Choroid plexus epithelial cell (primary cell): Measurements from ENCODE around the gene KIFC1.

ENCODE experiments used
- DNase-seq: peaks from one replicate; pipeline ENCODE4 v3.0.0-alpha.2; 2010; ENCODE audit warnings: low read depth
- H3K4me3 ChIP-seq: 2 replicates; pipeline ENCODE4 v1.5.1; 2011; ENCODE audit warnings: low read depth, mild to moderate bottlenecking, control low read depth, low read length, moderate library complexity
- TF ChIP-seq, protein P1 (sequence below): conservative IDR thresholded peaks from 2 replicates; pipeline ENCODE4 v1.5.1; 2011; ENCODE audit warnings: low read depth, mild to moderate bottlenecking, control low read depth, inconsistent platforms, low read length, moderate library complexity

The KIFC1 gene

GRCh38 chr6:33417128-33417902 is 25.7 kb downstream of the KIFC1 start:
- TF ChIP-seq, protein P1, sequence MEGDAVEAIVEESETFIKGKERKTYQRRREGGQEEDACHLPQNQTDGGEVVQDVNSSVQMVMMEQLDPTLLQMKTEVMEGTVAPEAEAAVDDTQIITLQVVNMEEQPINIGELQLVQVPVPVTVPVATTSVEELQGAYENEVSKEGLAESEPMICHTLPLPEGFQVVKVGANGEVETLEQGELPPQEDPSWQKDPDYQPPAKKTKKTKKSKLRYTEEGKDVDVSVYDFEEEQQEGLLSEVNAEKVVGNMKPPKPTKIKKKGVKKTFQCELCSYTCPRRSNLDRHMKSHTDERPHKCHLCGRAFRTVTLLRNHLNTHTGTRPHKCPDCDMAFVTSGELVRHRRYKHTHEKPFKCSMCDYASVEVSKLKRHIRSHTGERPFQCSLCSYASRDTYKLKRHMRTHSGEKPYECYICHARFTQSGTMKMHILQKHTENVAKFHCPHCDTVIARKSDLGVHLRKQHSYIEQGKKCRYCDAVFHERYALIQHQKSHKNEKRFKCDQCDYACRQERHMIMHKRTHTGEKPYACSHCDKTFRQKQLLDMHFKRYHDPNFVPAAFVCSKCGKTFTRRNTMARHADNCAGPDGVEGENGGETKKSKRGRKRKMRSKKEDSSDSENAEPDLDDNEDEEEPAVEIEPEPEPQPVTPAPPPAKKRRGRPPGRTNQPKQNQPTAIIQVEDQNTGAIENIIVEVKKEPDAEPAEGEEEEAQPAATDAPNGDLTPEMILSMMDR: no peak
- peak; percentile 81 for DNase-seq
- peak overlapping the region; percentile 69 for H3K4me3 ChIP-seq

GRCh38 chr6:33417903-33418689 is 26.5 kb downstream of the KIFC1 start, which contains the start of gene CUTA:
TSS of gene CUTA (minus strand) at chr6:33418107. CDS start at chr6:33418000, 107 bp downstream.
- TF ChIP-seq, protein P1: peak; percentile 50
- peak; percentile 100 for DNase-seq
- H3K4me3 ChIP-seq: peak within 1 kb of the TSS; percentile 69

DNA sequence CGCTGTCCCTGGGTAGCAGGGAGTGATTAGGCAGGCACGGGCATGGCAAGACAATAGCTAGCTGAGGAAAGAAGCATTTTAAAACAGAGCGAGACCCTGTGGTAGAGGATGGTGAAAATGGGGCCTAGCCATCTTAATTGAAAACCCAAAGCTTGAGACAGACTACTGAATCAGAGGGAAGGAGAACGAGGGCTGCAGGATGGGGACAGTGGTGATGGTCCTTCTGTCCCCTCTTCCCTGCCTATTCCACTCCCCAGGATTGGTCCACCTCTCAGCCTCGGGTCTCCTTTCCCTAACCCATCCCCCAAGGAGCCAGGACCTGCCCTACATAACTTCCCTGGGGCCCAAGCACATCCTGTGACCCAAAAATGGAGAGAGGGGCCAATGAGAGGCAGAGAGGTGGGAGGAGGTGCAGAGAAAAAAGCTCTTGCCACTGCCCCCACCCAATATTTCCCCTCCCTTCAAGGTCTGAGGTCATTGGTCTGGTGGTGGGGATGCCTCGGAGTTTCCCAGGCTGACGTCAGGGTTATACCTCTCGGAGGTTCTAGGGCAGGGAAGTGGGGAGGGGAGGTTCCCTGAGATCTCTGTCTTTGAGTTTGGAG is 27.2 kb downstream of the KIFC1 start:
- DNase-seq: peak; percentile 50
- peak overlapping the region; percentile 49 for H3K4me3 ChIP-seq
- TF ChIP-seq, protein P1: no peak

DNA sequence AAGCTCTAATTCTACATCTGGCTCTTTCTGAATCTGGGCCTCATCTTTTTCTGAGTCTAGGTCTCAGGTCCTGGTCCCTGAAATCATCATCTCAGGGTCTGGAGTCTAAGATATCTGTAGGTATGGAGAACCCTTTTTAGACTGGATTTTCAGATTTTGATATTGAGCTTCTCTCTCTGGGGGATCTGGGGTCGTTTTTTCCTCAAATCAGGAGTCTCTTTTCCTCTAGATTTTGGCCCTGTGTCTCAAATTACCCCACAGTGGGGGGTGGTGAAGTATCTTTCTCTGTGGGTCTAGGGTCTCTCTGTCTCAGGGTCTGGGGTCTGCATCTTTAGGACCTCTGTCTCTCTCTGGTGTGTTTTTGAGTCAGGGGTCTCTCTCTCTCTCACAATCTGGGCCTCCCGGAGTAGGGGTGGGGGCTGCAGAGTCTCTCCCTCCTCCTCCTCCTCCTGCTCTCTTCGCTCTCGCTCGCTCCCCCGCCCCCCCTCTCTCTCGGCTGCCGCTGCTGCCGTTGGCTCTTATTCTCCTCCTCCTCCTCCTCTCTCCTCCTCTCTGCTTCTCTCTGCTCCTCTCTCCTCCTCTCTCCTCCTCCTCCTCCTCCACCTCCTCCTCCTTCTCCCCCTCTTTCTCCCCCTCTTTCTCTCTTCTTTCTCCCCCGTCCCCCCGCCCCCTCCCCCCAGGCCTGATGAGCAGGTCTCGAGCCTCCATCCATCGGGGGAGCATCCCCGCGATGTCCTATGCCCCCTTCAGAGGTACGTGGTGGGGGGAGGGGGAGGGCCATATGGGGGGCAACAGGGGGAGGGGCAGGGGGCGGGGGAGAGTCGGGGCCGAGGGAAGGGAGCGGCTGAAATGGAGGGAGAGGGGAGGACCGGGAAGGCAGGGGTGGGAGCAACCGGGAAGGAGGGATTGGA is 28.2 kb downstream of the KIFC1 start, which contains the start of gene SYNGAP1:
SYNGAP1 (plus strand) TSS at position 486 of the 911 bp plus-strand sequence; CDS start at position 686, 200 bp downstream.
- DNase-seq: peak; percentile 66
- TF ChIP-seq, protein P1: no peak
- H3K4me3 ChIP-seq: peak within 1 kb of the TSS; percentile 58

DNA sequence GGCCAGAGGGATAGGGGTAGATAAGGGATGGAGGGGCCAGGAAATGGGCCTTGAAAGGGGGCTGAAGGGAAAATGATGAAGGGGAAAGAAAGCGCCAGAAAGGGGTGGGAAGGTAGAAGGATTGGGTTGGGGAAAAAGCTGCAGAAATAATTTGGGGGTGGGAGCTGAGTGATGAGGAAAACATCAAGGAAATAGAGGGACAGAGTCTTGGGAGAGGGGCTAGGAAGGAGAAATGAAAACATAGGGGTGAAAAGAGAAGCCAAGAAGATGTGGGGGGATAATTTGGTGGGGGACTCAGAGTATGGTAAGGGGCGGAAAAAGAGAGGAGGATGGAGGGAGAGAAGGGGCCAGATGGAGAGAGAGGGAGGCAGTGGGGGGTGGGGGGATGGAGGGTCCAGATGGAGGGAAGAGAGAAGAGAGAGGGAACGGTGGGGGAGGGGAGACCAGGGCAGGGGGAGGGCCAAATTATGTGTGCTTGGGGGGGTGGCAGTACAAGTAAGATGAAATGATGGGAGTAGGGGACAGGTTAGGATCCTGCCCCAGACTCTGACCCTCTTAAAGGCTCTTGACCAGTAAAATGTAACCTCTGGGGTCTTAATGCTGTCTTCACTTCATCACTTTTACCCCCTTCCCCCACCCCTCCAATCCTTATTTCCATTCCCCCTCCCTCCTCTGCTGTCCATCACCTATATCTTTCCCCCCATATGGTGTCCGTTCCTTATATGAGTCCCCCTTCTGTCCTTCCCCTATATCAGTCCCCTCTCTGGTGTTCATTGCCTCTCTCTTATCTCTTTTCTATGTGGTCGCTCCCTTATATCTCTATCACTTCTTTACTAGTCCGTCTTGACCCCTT is 29.1 kb downstream of the KIFC1 start:
- TF ChIP-seq, protein P1: no peak
- H3K4me3 ChIP-seq: peak overlapping the region; percentile 58
- DNase-seq: no peak

- H3K4me3 ChIP-seq: no peak overlapping the region
- no peak for DNase-seq
- TF ChIP-seq, protein P1: no peak
Observed at GRCh38 chr6:33421344-33421643, 29.7 kb downstream of the KIFC1 start.
